SJCRH30 (cell line): ENCODE data around the gene ZNF654. TPM values are rescaled to one million over a fixed set of nuclear protein-coding genes. Genes with fewer than 3 reads are reported as not detected.
"Not testable (repeated sequence)": the region's sequence is repeated elsewhere in the genome, so short reads cannot be mapped to it uniquely, and the experiment has no call there.

ENCODE experiments used
- DNase-seq, 2 experiments: peaks; one replicate each; pipeline ENCODE4 v3.0.0-alpha.2; 2015 to 2020
- H3K27ac ChIP-seq: fragments of 250-450 bp; sonication (Bioruptor Pico); 2 replicates; pipeline ENCODE4 v1.5.1; 2020; ENCODE audit warnings: mild to moderate bottlenecking, moderate library complexity
- H3K27me3 ChIP-seq: fragments of 250-450 bp; sonication (Bioruptor Pico); 2 replicates; pipeline ENCODE4 v1.5.1; 2020; ENCODE audit warnings: mild to moderate bottlenecking, moderate library complexity
- H3K36me3 ChIP-seq: fragments of 250-450 bp; sonication (Bioruptor Pico); 2 replicates; pipeline ENCODE4 v1.5.1; 2020; ENCODE audit warnings: mild to moderate bottlenecking, moderate library complexity
- H3K4me1 ChIP-seq: fragments of 250-450 bp; sonication (Bioruptor Pico); 2 replicates; pipeline ENCODE4 v1.5.1; 2020; ENCODE audit warnings: mild to moderate bottlenecking, moderate library complexity
- H3K4me3 ChIP-seq: fragments of 250-450 bp; sonication (Bioruptor Pico); 2 replicates; pipeline ENCODE4 v1.5.1; 2020; ENCODE audit warnings: mild to moderate bottlenecking, moderate library complexity
- H3K9me3 ChIP-seq: fragments of 250-450 bp; sonication (Bioruptor Pico); replicated peaks from 2 replicates; pipeline ENCODE4 v1.5.1; 2020; ENCODE audit warnings: mild to moderate bottlenecking, moderate library complexity
- total RNA-seq: library from RNA; depleted of rRNA; stranded (reverse); fragments of >200 nt; shearing (Covaris generic); gene quantifications from 2 replicates; pipeline ENCODE4 v1.2.3, GENCODE V29; 2014

ZNF654 gene
- total RNA-seq, 1 experiment from 2014 or later = 14.1 TPM

DNA sequence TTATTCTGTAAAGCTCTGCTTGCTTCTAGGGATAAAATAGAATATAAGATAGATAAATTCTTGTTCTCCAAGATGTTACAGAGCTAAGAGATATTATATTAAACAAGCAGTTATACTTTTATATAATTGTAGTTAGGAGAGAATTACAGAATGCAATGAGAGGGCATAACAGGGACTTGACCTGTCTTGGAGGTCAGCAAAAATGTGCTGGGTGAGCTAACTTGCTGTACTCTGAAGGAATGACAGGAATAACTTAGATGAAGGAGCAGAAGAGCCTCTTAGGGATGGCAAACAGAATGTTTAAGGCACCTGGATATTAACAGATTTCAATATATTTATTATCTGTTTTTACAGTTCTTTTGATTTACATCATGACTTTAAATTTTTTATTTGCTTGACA is 33.2 kb downstream of the ZNF654 start:
- Histone ChIP-seq H3K36me3 (peaks cover 25% of the 10 kb centered on the region), H3K27ac (no peak overlapping the region)

DNA sequence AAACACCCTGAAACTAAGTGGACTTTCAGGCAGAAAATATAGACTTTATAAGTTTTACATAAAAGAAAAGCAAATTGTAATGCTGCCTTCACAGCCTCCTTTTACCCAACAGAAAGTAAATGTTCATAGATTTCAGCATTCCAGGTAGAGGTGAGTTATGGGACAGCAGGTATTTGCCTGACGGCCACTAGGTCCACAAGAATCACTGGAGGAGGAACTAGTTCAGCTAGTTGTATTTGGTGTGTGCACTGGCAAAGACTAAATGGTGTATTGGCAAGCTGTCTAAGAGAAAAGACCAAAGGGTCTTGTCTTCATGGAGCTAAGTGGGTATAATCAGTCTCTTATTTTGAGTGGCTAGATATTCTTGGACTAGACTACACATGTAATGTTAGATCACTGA is 34.2 kb downstream of the ZNF654 start:
- H3K4me1 ChIP-seq = no peaks in the 10 kb centered on the region
- no peak for DNase-seq

More for the DNA sequence above, 33.2 kb downstream of the ZNF654 start:
- Histone ChIP-seq H3K4me3 (no peak overlapping the region), H3K4me1 (no peaks in the 10 kb centered on the region), H3K9me3 (no peaks in the 10 kb centered on the region), H3K27me3 (no peaks in the 10 kb centered on the region)
- no peak for DNase-seq

DNA sequence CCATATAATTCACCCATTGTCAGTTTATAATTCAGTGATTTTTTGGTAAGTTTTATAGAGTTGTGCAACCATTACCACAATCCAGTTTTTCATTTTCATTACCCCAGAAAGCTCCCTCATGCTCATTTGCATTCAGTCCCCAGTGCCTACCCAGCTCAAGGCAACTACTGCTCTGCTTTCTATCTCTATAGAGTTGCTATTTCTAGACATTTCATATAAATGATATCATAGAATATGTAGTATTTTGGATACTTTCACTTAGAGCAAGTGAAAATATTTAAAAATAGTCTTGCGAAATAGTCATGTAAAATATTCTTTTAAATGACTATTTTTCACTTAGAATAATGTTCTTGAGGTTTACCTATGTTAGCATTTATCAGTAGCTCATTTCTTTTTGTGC is 42.1 kb downstream of the ZNF654 start:
- Histone ChIP-seq H3K4me1 (no peaks in the 10 kb centered on the region), H3K9me3 (no peaks in the 10 kb centered on the region), H3K27ac (no peak overlapping the region), H3K4me3 (no peak overlapping the region), H3K36me3 (peaks cover 8% of the 10 kb centered on the region; the same call in 1 of the 2 replicates), H3K27me3 (no peaks in the 10 kb centered on the region)
- no peak for DNase-seq

More for the DNA sequence above, 34.2 kb downstream of the ZNF654 start:
- H3K27me3 ChIP-seq = no peaks in the 10 kb centered on the region
- H3K36me3 ChIP-seq = peaks cover 19% of the 10 kb centered on the region
- H3K4me3 ChIP-seq = no peak overlapping the region
- no peaks in the 10 kb centered on the region for H3K9me3 ChIP-seq
- H3K27ac ChIP-seq = no peak overlapping the region

DNA sequence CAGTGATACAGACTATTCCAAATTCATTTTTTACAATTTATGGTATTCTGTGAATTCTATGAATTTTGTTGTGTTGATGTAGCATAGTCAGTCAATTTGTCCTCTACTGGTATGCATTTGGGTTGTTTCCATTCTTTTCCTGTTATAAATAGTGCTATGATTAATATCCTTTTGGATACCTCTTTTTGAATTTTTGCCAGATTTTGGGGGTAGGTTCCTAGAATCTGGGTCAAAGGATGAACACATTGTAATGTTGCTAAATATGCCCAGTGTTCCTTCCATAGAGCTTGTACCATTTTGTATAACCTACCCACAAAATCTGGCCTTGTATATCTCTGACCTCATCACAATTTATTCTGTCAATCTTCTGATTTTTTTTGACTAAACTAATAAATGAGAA is 46.3 kb downstream of the ZNF654 start:
- Histone ChIP-seq H3K4me1 (no peaks in the 10 kb centered on the region), H3K27me3 (no peaks in the 10 kb centered on the region), H3K27ac (no peak overlapping the region), H3K4me3 (no peak overlapping the region), H3K36me3 (peaks cover 8% of the 10 kb centered on the region; the same call in 1 of the 2 replicates), H3K9me3 (no peaks in the 10 kb centered on the region)
- no peak for DNase-seq

DNA sequence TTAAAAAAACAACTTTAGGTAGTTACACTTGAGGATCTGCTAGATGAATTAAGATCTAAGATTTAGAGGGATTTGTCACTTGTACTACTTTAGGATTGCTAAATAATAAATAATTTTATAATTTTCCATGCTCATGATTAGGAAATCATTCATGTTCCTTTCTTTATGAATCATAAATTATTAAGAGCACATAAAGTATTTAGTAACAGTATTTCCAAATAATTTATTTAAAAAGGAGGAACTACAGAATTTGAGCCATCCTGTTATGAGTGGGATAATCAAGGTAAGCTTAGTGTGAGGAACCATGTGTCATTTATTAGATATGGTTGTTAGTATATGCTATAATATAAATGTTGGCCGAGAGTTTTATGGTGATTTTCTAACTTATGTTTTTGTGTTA is 53.2 kb downstream of the ZNF654 start:
- no peak overlapping the region for H3K27ac ChIP-seq
- no peaks in the 10 kb centered on the region for H3K27me3 ChIP-seq
- no peak overlapping the region for H3K4me3 ChIP-seq
- DNase-seq = no peak
- H3K4me1 ChIP-seq = no peaks in the 10 kb centered on the region
- H3K36me3 ChIP-seq = peaks cover 4% of the 10 kb centered on the region
- no peaks in the 10 kb centered on the region for H3K9me3 ChIP-seq

DNA sequence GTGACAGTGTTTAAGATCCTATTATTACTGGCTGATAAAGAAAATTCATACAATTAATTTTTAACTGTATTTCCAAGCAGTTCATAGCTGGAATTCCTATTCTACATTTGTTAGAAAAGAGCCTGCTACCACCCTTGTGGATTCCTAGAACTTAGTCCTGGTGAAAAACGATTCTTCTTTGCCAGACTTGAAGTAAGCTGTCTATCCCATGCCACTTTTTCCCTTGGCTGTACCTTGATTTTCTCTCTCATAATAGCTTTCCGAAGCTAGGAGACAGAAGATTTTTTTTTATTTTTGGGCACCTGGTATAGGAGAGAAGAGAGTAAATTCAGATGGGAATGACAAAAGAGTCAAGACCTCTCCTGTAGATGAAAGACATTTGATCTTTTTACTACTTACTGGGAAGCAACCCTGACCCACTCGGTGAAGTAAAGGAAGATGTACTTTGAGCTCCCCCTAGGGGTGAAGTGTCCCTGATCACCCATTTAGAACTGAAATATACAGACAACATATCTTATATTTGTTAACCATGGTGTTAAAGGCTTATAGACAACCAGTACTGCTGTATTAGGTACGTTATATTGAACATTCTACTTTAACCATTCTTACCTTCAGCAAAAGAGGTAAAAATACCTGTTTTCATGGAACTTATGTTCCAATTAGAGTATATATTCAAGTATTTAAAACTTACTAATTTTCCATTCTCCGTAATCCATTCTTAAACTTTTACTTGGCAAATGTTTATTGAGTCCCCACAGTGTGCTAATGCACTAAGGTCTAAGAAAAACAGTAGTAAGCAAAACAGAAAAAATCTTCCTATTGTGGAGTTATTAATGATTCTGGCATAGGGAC is 54.5 kb downstream of the ZNF654 start:
- no peak overlapping the region for H3K27ac ChIP-seq
- H3K27me3 ChIP-seq = no peaks in the 10 kb centered on the region
- peak; percentile 43 to 81 for DNase-seq
- no peaks in the 10 kb centered on the region for H3K4me1 ChIP-seq
- no peak overlapping the region for H3K4me3 ChIP-seq
- H3K36me3 ChIP-seq = peaks cover 7% of the 10 kb centered on the region
- no peaks in the 10 kb centered on the region for H3K9me3 ChIP-seq

DNA sequence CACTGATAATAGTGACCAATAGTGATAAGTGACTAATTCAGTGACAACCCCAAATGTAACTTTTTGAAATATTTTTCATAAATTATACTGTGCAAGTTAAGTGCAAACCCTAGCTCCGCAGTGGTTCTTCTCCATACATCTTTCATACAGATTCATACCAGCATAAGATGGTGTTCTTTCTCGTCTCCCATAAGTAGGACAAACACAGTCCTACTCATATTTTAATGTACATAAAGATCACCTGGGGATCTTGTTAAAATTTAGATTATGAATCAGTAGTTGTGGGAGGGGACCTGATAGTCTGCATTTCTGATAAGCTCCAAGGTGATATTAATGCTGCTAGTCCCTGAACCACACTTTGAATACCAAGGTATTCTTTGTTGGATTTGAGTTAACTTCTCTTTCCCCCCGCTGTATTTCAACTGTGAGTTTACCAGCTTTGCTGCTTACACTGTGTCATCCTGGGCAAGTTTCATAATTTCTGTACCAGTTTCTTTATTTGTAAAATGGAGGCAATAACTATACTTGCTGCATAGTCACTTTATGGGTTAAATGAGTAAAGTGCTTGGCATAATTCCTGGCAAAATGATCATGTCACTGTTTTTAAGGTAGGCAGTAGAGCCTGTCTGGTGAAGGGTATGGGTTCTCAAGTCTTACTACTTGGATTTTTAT is 56.0 kb downstream of the ZNF654 start:
- Histone ChIP-seq H3K4me3 (no peak overlapping the region), H3K36me3 (peaks cover 9% of the 10 kb centered on the region), H3K27ac (no peak overlapping the region), H3K27me3 (no peaks in the 10 kb centered on the region), H3K4me1 (no peaks in the 10 kb centered on the region), H3K9me3 (no peaks in the 10 kb centered on the region)
- DNase-seq = no peak

DNA sequence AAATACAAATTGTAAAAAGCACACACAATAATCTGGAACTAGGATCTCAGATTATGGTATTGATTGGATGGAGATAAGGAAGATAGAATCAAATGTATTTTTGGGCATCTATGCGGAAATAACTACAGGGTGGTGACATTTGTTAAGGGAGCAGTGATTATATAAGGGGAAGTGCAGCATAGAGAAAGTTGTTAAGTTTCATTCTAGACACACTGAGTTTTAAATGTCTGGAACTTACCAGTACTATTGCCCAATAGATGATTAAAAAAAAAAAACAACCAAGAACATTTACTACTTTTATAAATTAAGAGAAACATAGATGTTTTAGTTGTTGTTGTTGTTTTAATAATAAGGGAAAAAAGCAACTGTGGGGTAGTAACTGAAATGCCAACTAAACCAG is 58.6 kb downstream of the ZNF654 start:
- DNase-seq = no peak
- Histone ChIP-seq H3K27me3 (no peaks in the 10 kb centered on the region), H3K36me3 (peaks cover 12% of the 10 kb centered on the region), H3K27ac (no peak overlapping the region), H3K9me3 (no peaks in the 10 kb centered on the region), H3K4me1 (no peaks in the 10 kb centered on the region), H3K4me3 (no peak overlapping the region)

DNA sequence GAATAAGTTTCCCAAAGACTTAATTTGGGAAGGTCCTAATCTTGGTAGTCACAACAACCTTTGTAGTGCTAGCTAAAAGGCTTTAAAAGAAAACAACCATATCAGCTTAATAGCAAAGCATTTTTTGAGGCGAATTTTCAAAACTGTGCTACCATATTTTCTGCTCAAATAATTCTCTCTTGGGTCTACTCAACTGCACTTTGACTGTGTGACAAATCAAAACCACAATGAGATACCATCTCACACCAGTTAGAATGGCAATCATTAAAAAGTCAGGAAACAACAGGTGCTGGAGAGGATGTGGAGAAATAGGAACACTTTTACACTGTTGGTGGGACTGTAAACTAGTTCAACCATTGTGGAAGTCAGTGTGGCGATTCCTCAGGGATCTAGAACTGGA is 59.5 kb downstream of the ZNF654 start:
- H3K9me3 ChIP-seq, H3K4me1 ChIP-seq, H3K27me3 ChIP-seq, H3K27ac ChIP-seq, H3K4me3 ChIP-seq: not testable (repeated sequence)
- peak in 1 of 2 experiments; percentile 2 for DNase-seq
- H3K36me3 ChIP-seq = peaks cover 12% of the 10 kb centered on the region

DNA sequence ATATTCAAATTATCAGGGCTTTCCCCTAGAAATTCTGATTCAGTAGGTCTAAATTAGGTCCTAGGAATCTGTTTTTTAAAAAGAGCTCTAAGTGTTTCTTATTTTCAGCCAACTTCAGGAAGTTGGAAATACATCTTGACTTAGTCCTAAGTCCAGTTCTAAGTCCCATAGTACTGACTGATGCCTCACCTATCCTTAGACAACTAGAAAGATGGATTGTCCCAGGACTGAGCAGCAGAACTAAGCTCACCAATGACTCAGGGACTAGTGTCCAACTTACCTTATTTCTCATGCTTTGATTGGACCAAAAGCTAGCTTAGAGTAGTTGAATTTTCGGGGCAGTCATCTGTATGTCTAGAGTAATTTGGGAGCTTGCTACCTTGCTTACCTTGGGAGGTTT is 64.5 kb downstream of the ZNF654 start:
- Histone ChIP-seq H3K27ac (no peak overlapping the region), H3K27me3 (no peaks in the 10 kb centered on the region), H3K4me3 (no peak overlapping the region), H3K36me3 (peaks cover 9% of the 10 kb centered on the region; the same call in 1 of the 2 replicates), H3K9me3 (no peaks in the 10 kb centered on the region), H3K4me1 (no peaks in the 10 kb centered on the region)
- DNase-seq = no peak

DNA sequence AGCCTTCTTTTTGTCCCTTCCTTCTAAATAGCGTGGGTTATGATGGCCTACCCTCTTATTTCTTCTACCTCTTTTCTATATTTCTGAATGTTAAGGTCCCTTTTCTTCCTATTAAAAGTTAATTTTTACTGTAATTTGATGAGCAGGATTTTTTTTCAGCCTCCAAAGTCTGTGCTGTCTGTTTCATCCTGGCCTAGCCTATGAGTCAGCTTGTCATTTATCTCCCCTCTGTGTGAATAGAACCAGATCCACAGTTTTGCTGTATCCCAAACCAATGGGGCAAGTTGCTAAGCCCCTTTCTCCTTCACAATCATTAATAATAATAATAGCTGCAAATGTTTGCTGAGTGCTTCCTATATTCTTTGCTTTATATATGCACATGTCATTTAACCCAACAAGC is 72.6 kb downstream of the ZNF654 start:
- no peak overlapping the region for H3K27ac ChIP-seq
- H3K27me3 ChIP-seq = no peaks in the 10 kb centered on the region
- no peak overlapping the region for H3K4me3 ChIP-seq
- no peaks in the 10 kb centered on the region for H3K4me1 ChIP-seq
- no peaks in the 10 kb centered on the region for H3K9me3 ChIP-seq
- H3K36me3 ChIP-seq = peaks cover 25% of the 10 kb centered on the region
- DNase-seq = no peak

DNA sequence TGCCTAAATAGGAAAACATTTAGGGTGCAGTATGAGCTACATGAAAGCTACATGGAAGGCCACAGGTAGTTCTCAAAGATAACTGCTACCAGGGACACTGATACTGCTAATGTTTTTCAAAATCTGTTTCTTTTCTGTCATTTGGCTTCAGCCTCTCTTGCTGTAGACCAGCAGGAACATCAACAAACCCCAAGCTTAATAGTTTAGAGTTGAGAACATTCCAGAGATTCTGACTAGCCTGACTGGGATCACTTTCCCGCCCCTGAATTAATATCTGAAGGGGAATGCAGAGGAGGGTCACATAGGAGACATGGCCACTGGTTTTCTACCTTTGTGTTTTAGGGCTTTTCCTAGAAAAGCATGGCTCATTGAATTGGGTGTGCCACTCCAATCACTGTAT is 73.8 kb downstream of the ZNF654 start:
- H3K4me3 ChIP-seq = no peak overlapping the region
- H3K27ac ChIP-seq = no peak overlapping the region
- peaks cover 30% of the 10 kb centered on the region for H3K36me3 ChIP-seq
- DNase-seq = no peak
- H3K9me3 ChIP-seq = no peaks in the 10 kb centered on the region
- H3K4me1 ChIP-seq = no peaks in the 10 kb centered on the region
- no peaks in the 10 kb centered on the region for H3K27me3 ChIP-seq

DNA sequence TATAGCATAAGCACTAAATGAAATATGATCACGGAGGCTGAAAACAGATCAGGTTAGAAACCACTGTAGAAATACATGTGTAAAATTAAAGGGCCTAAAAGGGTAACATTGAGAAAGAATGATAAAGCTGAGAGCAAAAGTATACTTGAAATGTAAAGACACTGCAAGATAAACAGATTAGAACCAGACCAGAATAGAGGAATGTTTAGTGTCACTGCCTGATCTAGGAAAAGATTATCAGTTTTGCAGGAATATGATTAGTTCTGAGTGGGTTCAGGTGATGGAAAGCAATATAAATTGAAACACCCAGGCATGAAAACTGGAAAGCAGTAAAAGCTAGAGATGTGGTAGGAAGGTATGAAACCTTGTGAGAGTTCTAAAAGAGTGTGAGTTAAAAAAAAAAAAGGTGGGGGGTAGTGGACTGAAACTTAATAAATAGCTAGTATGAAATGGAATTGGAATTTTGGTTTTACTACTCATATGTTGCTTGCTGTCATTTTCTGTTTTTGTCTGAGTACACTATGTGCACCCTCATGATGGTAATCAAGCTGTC is 74.7 kb downstream of the ZNF654 start:
- H3K27ac ChIP-seq = no peak overlapping the region
- H3K4me3 ChIP-seq = no peak overlapping the region
- peaks cover 28% of the 10 kb centered on the region for H3K36me3 ChIP-seq
- no peak for DNase-seq
- no peaks in the 10 kb centered on the region for H3K9me3 ChIP-seq
- no peaks in the 10 kb centered on the region for H3K27me3 ChIP-seq
- no peaks in the 10 kb centered on the region for H3K4me1 ChIP-seq

DNA sequence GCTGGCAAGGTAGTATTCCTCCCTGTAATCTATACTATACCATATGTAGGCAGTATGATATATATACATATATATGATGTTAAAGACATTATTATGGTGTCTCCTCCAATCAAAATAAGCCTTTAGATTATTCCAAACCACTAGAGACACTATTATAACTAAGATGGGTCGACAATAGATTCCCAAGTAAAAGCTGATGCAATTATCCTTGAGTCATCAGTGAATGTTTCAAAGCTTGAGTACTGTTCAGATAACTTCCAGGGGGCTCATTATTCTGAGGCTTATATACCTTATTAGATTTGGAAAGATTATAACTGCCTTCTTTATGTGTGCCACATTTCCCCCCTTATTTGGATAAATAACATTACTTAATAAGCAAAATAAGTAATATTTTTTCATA is 78.8 kb downstream of the ZNF654 start:
- no peak for DNase-seq
- Histone ChIP-seq H3K4me1 (0 out of 2 replicates have a peak, but pooled peaks cover 4% of the 10 kb centered on the region), H3K4me3 (no peak overlapping the region), H3K9me3 (no peaks in the 10 kb centered on the region), H3K36me3 (peaks cover 37% of the 10 kb centered on the region), H3K27ac (no peak overlapping the region), H3K27me3 (no peaks in the 10 kb centered on the region)

DNA sequence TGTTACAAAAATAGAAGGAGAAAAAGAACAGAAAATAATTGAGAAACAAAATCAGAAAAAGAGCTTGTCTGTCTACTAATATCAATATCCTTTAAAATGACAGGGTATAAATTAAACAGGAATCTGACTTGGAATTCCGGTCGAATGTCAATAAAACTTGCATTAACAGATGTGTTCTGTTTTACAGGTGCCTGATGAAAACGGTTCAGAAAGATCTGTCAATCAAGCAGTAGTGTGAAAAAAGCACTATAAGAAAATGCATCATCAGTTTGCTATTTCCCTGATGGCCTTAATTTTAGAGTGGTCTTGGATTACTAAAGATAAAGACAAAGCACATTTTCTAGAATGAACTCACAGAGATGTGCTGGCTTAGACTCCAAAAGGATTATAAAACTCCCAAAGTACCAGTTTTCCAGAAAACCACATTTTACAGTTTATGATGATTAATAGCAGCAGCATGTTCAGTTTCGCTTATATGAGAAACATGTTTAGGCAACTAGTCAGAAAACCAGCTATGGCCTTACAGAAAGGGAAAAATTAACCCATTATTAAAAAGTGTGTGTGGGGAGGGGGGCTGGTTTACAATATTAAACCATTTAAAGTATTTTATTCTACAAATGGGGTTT is 82.5 kb downstream of the ZNF654 start:
- H3K27me3 ChIP-seq = no peaks in the 10 kb centered on the region
- H3K36me3 ChIP-seq = peaks cover 30% of the 10 kb centered on the region
- no peak overlapping the region for H3K4me3 ChIP-seq
- DNase-seq = peak in 1 of 2 experiments; percentile 4
- H3K9me3 ChIP-seq = no peaks in the 10 kb centered on the region
- H3K27ac ChIP-seq = no peak overlapping the region
- H3K4me1 ChIP-seq = 0 out of 2 replicates have a peak, but pooled peaks cover 4% of the 10 kb centered on the region
